Mesendoderm (in vitro differentiated cells): Measurements from ENCODE around the gene ARHGAP1.

Source experiments
- DNase-seq: peaks from one replicate; pipeline ENCODE4 v3.0.0; 2013
- H2AK5ac ChIP-seq: 2 replicates; pipeline ENCODE4 v1.6.1; 2013; ENCODE audit warnings: low read length, inconsistent platforms
- H2BK120ac ChIP-seq: 2 replicates; pipeline ENCODE4 v1.6.1; 2013; ENCODE audit warnings: low read depth, mild to moderate bottlenecking, low read length, moderate library complexity, mixed read lengths
- H2BK15ac ChIP-seq: replicated peaks from 2 replicates; pipeline ENCODE4 v1.6.1; 2013; ENCODE audit warnings: low read depth, mild to moderate bottlenecking, moderate library complexity
- H2BK5ac ChIP-seq: 2 replicates; pipeline ENCODE4 v1.6.1; 2013; ENCODE audit warnings: low read length, inconsistent platforms
- H3K18ac ChIP-seq: 2 replicates; pipeline ENCODE4 v1.6.1; 2013; ENCODE audit warnings: mild to moderate bottlenecking, low read length, mixed read lengths
- H3K23ac ChIP-seq: one replicate; pipeline ENCODE4 v1.6.1; 2013; ENCODE audit warnings: low read length
- H3K27ac ChIP-seq: 2 replicates; pipeline ENCODE4 v1.5.1; 2013; ENCODE audit warnings: low read depth, mild to moderate bottlenecking, inconsistent platforms, low read length, moderate library complexity
- H3K27me3 ChIP-seq: 2 replicates; pipeline ENCODE4 v1.6.1; 2013; ENCODE audit warnings: low read length, control low read depth, mild to moderate bottlenecking, inconsistent platforms; ENCODE audit not compliant: insufficient read depth, poor library complexity
- H3K36me3 ChIP-seq: 2 replicates; pipeline ENCODE4 v1.6.1; 2013; ENCODE audit warnings: low read length, inconsistent platforms; ENCODE audit not compliant: control insufficient read depth, insufficient read depth
- H3K4ac ChIP-seq: one replicate; pipeline ENCODE4 v1.6.1; 2013; ENCODE audit warnings: low read depth, mild to moderate bottlenecking, low read length, moderate library complexity
- H3K4me1 ChIP-seq: 2 replicates; pipeline ENCODE4 v1.6.1; 2013; ENCODE audit warnings: low read depth, low read length, inconsistent platforms; ENCODE audit not compliant: control insufficient read depth
- H3K4me2 ChIP-seq: 2 replicates; pipeline ENCODE4 v1.6.1; 2013; ENCODE audit warnings: low read length
- H3K4me3 ChIP-seq: 2 replicates; pipeline ENCODE4 v1.5.1; 2013; ENCODE audit warnings: mild to moderate bottlenecking, low read length
- H3K56ac ChIP-seq: one replicate; pipeline ENCODE4 v1.6.1; 2013; ENCODE audit warnings: low read length
- H3K79me1 ChIP-seq: 2 replicates; pipeline ENCODE4 v1.6.1; 2013; ENCODE audit warnings: low read length, inconsistent platforms
- H3K79me2 ChIP-seq: 2 replicates; pipeline ENCODE4 v1.6.1; 2013; ENCODE audit warnings: mild to moderate bottlenecking, low read length; ENCODE audit not compliant: control insufficient read depth, insufficient read depth
- H3K9ac ChIP-seq: 2 replicates; pipeline ENCODE4 v1.6.1; 2013; ENCODE audit warnings: low read length, inconsistent platforms
- H4K5ac ChIP-seq: one replicate; pipeline ENCODE4 v1.6.1; 2013; ENCODE audit warnings: low read length
- H4K8ac ChIP-seq: one replicate; pipeline ENCODE4 v1.6.1; 2013; ENCODE audit warnings: low read depth, mild to moderate bottlenecking, control low read depth, low read length, moderate library complexity
- WGBS: extraction: QIAGEN DNeasy Blood & Tissue Kit; methylation state at CpG from one replicate; pipeline ENCODE4 v1.1.7; 2013; ENCODE audit warnings: low lambda C conversion rate, missing lambda C conversion rate; ENCODE audit not compliant: insufficient coverage; ENCODE audit errors: extremely low coverage; 5-methylcytosine and 5-hydroxymethylcytosine counted together

ARHGAP1 gene

DNA sequence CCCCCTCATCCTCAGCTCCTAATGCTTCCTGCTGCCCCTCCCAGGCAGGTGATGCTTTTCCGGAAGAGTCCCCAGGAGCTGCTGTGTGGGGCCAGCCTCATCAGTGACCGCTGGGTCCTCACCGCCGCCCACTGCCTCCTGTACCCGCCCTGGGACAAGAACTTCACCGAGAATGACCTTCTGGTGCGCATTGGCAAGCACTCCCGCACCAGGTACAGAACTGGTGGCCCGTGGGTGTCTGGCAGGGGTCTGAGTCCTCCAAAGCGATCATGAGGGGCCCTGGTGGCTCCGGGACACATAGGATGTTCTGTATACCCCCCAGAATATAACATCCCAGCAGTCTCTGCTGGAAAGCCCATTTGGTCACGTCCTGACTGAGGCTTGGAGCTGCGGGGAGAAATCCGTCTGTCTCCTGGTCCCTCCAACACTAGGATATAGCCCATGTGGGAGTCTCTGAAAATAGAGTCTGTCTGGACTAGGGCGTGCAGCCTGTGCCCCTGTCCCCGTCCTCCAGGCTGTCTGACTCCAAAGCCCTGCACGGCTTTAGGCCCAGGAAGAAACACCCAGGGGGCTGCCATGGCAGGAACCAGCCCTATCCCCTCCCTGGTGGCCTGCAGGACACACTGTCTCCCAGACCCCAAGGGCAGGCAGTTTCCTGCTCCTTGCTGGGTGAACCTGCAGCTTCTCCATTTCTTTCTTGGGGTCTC is 27.7 kb upstream of the ARHGAP1 start:
- Histone ChIP-seq H2AK5ac (no peak overlapping the region), H2BK15ac (no peak overlapping the region), H3K27me3 (no peaks in the 10 kb centered on the region), H4K5ac (no peak overlapping the region), H3K36me3 (no peaks in the 10 kb centered on the region), H2BK5ac (no peak overlapping the region), H3K79me1 (no peaks in the 10 kb centered on the region), H3K27ac (no peak overlapping the region), H4K8ac (no peak overlapping the region), H3K79me2 (no peaks in the 10 kb centered on the region), H2BK120ac (no peak overlapping the region), H3K18ac (no peak overlapping the region), H3K4me2 (no peak overlapping the region), H3K9ac (no peak overlapping the region), H3K56ac (no peak overlapping the region), H3K23ac (no peak overlapping the region), H3K4me1 (no peaks in the 10 kb centered on the region), H3K4me3 (no peak overlapping the region), H3K4ac (no peak overlapping the region)
- no CpG with 5 or more reads among the region's 17 CpGs for WGBS
- no peak for DNase-seq

DNA sequence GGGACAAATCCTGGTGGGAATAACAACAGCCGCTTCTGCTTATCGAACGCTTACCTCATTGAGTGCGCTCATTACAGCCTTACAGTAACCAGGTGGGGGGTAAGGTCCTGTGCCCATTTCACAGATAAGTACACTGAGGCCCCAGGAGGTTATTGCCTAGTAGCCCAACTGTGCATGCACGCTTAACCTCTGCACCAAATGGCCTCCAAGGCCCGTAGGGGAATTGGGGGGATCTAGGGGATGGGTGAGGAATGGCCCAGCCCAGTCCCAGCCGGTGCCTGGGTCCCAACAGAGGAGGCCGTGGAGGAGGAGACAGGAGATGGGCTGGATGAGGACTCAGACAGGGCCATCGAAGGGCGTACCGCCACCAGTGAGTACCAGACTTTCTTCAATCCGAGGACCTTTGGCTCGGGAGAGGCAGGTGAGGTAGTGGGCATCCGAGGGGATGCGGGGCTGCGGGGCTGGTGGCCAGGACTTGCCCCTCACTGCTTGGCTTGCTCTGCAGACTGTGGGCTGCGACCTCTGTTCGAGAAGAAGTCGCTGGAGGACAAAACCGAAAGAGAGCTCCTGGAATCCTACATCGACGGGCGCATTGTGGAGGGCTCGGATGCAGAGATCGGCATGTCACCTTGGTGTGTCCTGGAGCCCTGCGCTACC is 25.9 kb upstream of the ARHGAP1 start:
- H3K9ac ChIP-seq: no peak overlapping the region
- no peaks in the 10 kb centered on the region for H3K4me1 ChIP-seq
- H3K56ac ChIP-seq: no peak overlapping the region
- no peak overlapping the region for H3K4me3 ChIP-seq
- no peak overlapping the region for H3K18ac ChIP-seq
- H4K8ac ChIP-seq: no peak overlapping the region
- H2BK120ac ChIP-seq: no peak overlapping the region
- H3K27ac ChIP-seq: no peak overlapping the region
- no peaks in the 10 kb centered on the region for H3K27me3 ChIP-seq
- no peak overlapping the region for H2BK15ac ChIP-seq
- DNase-seq: no peak
- H2AK5ac ChIP-seq: no peak overlapping the region
- no peaks in the 10 kb centered on the region for H3K79me2 ChIP-seq
- H4K5ac ChIP-seq: no peak overlapping the region
- H3K23ac ChIP-seq: no peak overlapping the region
- no peak overlapping the region for H2BK5ac ChIP-seq
- no peak overlapping the region for H3K4me2 ChIP-seq
- no peaks in the 10 kb centered on the region for H3K79me1 ChIP-seq
- H3K36me3 ChIP-seq: no peaks in the 10 kb centered on the region
- no peak overlapping the region for H3K4ac ChIP-seq
- WGBS: no CpG with 5 or more reads among the region's 26 CpGs

DNA sequence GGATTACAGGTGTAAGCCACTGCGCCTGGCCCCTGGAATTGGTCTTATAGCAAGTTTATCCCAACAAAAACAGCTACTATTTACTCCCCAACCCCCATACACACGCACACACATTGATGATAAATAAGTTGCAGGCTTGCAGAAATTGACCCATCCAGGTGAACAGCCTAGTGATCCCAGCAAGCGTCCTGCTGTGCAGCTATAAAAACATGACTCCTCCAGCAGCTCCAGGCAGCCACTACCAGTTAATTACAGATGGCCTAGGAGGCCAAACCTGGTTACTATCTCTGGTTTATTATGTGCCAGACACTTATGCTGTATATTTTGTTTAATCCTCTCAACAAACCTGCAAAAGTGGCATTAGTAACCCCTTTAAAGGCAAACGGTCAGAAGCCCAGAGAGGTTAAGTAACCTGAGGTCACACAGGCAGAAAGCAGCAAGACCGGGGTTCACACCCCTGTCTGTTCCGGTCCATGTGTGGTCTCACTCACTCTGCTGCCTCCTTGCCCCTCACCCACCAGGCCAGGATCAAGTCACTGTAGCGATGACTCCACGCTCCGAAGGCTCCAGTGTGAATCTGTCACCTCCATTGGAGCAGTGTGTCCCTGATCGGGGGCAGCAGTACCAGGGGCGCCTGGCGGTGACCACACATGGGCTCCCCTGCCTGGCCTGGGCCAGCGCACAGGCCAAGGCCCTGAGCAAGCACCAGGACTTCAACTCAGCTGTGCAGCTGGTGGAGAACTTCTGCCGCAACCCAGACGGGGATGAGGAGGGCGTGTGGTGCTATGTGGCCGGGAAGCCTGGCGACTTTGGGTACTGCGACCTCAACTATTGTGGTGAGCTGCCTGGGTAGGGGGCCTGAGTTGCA is 25.2 kb upstream of the ARHGAP1 start:
- WGBS: no CpG with 5 or more reads among the region's 19 CpGs
- DNase-seq: peak; percentile 9
- no peaks in the 10 kb centered on the region for H3K79me2 ChIP-seq
- H3K4ac ChIP-seq: no peak overlapping the region
- H3K4me2 ChIP-seq: no peak overlapping the region
- no peaks in the 10 kb centered on the region for H3K4me1 ChIP-seq
- no peak overlapping the region for H3K18ac ChIP-seq
- H4K5ac ChIP-seq: no peak overlapping the region
- no peak overlapping the region for H2BK120ac ChIP-seq
- no peaks in the 10 kb centered on the region for H3K79me1 ChIP-seq
- H3K27ac ChIP-seq: no peak overlapping the region
- H3K36me3 ChIP-seq: no peaks in the 10 kb centered on the region
- no peak overlapping the region for H3K9ac ChIP-seq
- no peak overlapping the region for H2AK5ac ChIP-seq
- no peak overlapping the region for H3K23ac ChIP-seq
- no peak overlapping the region for H2BK5ac ChIP-seq
- H3K56ac ChIP-seq: no peak overlapping the region
- H3K4me3 ChIP-seq: no peak overlapping the region
- no peak overlapping the region for H4K8ac ChIP-seq
- no peak overlapping the region for H2BK15ac ChIP-seq
- H3K27me3 ChIP-seq: no peaks in the 10 kb centered on the region

DNA sequence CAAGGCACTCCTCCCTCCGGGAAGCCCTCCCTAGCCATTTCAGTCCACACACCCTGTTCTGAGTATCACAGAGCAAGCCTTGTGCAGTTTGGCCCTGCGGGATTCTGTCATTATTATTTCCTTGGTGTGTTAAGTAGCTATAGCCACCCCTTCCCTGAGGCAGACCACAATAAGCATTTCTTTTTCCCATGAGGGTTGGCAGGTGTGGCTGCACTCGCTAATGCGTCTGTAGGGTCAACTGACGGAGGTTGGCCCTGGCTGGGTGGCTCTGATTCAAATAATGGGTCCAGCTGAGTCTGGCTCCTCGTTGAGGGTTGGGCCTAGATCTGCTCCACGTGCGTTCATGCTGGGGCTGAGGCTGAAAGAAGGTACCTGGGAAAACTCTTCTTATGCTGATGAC is 23.7 kb upstream of the ARHGAP1 start:
- Histone ChIP-seq H3K27ac (no peak overlapping the region), H2AK5ac (no peak overlapping the region), H2BK5ac (no peak overlapping the region), H4K8ac (no peak overlapping the region), H3K4me2 (no peak overlapping the region), H3K9ac (no peak overlapping the region), H2BK120ac (no peak overlapping the region), H2BK15ac (no peak overlapping the region), H3K27me3 (no peaks in the 10 kb centered on the region), H3K4me1 (no peaks in the 10 kb centered on the region), H3K56ac (no peak overlapping the region), H3K79me2 (no peaks in the 10 kb centered on the region), H3K4ac (no peak overlapping the region), H4K5ac (no peak overlapping the region), H3K4me3 (no peak overlapping the region), H3K36me3 (no peaks in the 10 kb centered on the region), H3K18ac (no peak overlapping the region), H3K23ac (no peak overlapping the region), H3K79me1 (no peaks in the 10 kb centered on the region)
- no CpG with 5 or more reads among the region's 8 CpGs for WGBS
- no peak for DNase-seq

DNA sequence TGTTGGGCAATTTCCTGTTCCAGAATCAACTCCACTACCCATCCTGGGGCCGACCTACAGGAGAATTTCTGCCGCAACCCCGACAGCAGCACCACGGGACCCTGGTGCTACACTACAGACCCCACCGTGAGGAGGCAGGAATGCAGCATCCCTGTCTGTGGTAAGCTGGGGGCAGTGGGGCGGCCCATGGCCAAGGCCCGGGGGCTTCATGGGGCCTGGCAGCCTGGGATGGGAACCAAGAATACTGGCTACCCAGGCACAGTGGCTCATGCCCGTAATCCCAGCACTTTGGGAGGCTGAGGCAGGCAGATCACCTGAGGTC is 22.9 kb upstream of the ARHGAP1 start:
- no peak overlapping the region for H2BK5ac ChIP-seq
- no peak overlapping the region for H3K27ac ChIP-seq
- H3K56ac ChIP-seq: no peak overlapping the region
- no peaks in the 10 kb centered on the region for H3K36me3 ChIP-seq
- no peak overlapping the region for H4K5ac ChIP-seq
- DNase-seq: no peak
- no peaks in the 10 kb centered on the region for H3K27me3 ChIP-seq
- no peaks in the 10 kb centered on the region for H3K79me2 ChIP-seq
- no peak overlapping the region for H2BK120ac ChIP-seq
- H2AK5ac ChIP-seq: no peak overlapping the region
- no peak overlapping the region for H3K9ac ChIP-seq
- no peak overlapping the region for H2BK15ac ChIP-seq
- no peak overlapping the region for H3K23ac ChIP-seq
- H3K79me1 ChIP-seq: no peaks in the 10 kb centered on the region
- H4K8ac ChIP-seq: no peak overlapping the region
- H3K4ac ChIP-seq: no peak overlapping the region
- no peak overlapping the region for H3K18ac ChIP-seq
- no CpG with 5 or more reads among the region's 8 CpGs for WGBS
- H3K4me3 ChIP-seq: no peak overlapping the region
- H3K4me1 ChIP-seq: no peaks in the 10 kb centered on the region
- H3K4me2 ChIP-seq: no peak overlapping the region
